Dedifferentiated amniotic fluid mesenchymal stem cell (primary cell): ENCODE data around the gene ANHX.
"Not testable (repeated sequence)": the region's sequence is repeated elsewhere in the genome, so short reads cannot be mapped to it uniquely, and the experiment has no call there.

Experiments
- DNase-seq: peaks from one replicate; pipeline ENCODE4 v3.0.0-alpha.2; 2016; ENCODE audit errors: extremely low spot score

Gene ANHX

GRCh38 chr12:133235401-133236112 lies at the start of gene ANHX:
Gene ANHX, minus strand, starts transcription at chr12:133235877. Its CDS starts 1,521 bp downstream, at chr12:133234356.
- no peak for DNase-seq

GRCh38 chr12:133264668-133265067 lies 29.0 kb upstream of the ANHX start:
- not testable (repeated sequence) for DNase-seq

- DNase-seq = no peak
Observed at GRCh38 chr12:133264173-133264572, 28.5 kb upstream of the ANHX start.

GRCh38 chr12:133256321-133256720 lies 20.6 kb upstream of the ANHX start:
- DNase-seq = no peak

GRCh38 chr12:133255833-133256232 lies 20.2 kb upstream of the ANHX start:
- not testable (repeated sequence) for DNase-seq

GRCh38 chr12:133251732-133252131 lies 16.1 kb upstream of the ANHX start:
- no peak for DNase-seq

GRCh38 chr12:133236556-133236955 lies 879 bp upstream of the ANHX start:
- no peak for DNase-seq

- DNase-seq = no peak
Observed at GRCh38 chr12:133236144-133236543, 467 bp upstream of the ANHX start.

- DNase-seq = no peak
Observed at GRCh38 chr12:133234971-133235370, 706 bp downstream of the ANHX start.

- no peak for DNase-seq
Observed at GRCh38 chr12:133233993-133234564, 1.6 kb downstream of the ANHX start.

- DNase-seq = no peak
Observed at GRCh38 chr12:133233006-133233405, 2.7 kb downstream of the ANHX start.

GRCh38 chr12:133231001-133231400 lies 4.7 kb downstream of the ANHX start:
- DNase-seq = no peak

GRCh38 chr12:133227281-133227852 lies 8.3 kb downstream of the ANHX start:
- DNase-seq = no peak

- peak; percentile 7 for DNase-seq
Observed at GRCh38 chr12:133226690-133227089, 9.0 kb downstream of the ANHX start.

- DNase-seq = peak; percentile 5
Observed at GRCh38 chr12:133225527-133225926, 10.2 kb downstream of the ANHX start.

GRCh38 chr12:133222211-133222610 lies 13.5 kb downstream of the ANHX start:
- DNase-seq = no peak

- DNase-seq = no peak
Observed at GRCh38 chr12:133221241-133221640, 14.4 kb downstream of the ANHX start.

- no peak for DNase-seq
Observed at GRCh38 chr12:133220521-133220920, 15.2 kb downstream of the ANHX start.

GRCh38 chr12:133217219-133217618 lies 18.5 kb downstream of the ANHX start:
- DNase-seq = no peak

GRCh38 chr12:133215724-133216123 lies 20.0 kb downstream of the ANHX start:
- no peak for DNase-seq

GRCh38 chr12:133206390-133206789 lies 29.3 kb downstream of the ANHX start:
- DNase-seq = no peak

- DNase-seq = no peak
Observed at GRCh38 chr12:133204264-133204603, 31.4 kb downstream of the ANHX start.
